Type B pancreatic cell (in vitro differentiated cells): Measurements from ENCODE around the gene COL6A3. TPM values are rescaled to one million over a fixed set of nuclear protein-coding genes. Genes with fewer than 3 reads are reported as not detected.

Experiments used
- DNase-seq: peaks from one replicate; pipeline ENCODE4 v3.0.0; 2021; ENCODE audit warnings: mixed read lengths; ENCODE audit not compliant: unreplicated experiment; ENCODE audit errors: extremely low spot score
- H3K27ac Mint-ChIP-seq: 2 replicates; pipeline ENCODE4 v1.8.0; 2021; ENCODE audit warnings: mild to moderate bottlenecking, mixed read lengths
- H3K27me3 Mint-ChIP-seq: 2 replicates; pipeline ENCODE4 v1.8.0; 2021; ENCODE audit warnings: mixed read lengths
- H3K36me3 Mint-ChIP-seq: 2 replicates; pipeline ENCODE4 v1.8.0; 2021; ENCODE audit warnings: mixed read lengths
- H3K4me1 Mint-ChIP-seq: one replicate; pipeline ENCODE4 v1.8.0; 2021; ENCODE audit warnings: mixed read lengths; ENCODE audit not compliant: unreplicated experiment
- H3K4me3 Mint-ChIP-seq: 2 replicates; pipeline ENCODE4 v1.8.0; 2021; ENCODE audit warnings: mild to moderate bottlenecking, mixed read lengths
- H3K9me3 Mint-ChIP-seq: 2 replicates; pipeline ENCODE4 v1.8.0; 2021; ENCODE audit warnings: mixed read lengths
- CTCF ChIP-seq: fragments of 200-600 bp; sonication (generic); conservative IDR thresholded peaks from 2 replicates; pipeline ENCODE4 v1.5.0; 2021; ENCODE audit warnings: antibody characterized with exemption, mild to moderate bottlenecking
- total RNA-seq: library from RNA; stranded (reverse); gene quantifications from 2 replicates; pipeline ENCODE4 v1.2.1, GENCODE V29; 2021; ENCODE audit warnings: low replicate concordance

COL6A3 gene
- total RNA-seq, 1 donor from 2014 or later: 157 TPM

- peaks cover 5% of the 10 kb centered on the region for H3K9me3 Mint-ChIP-seq
Measured at GRCh38 chr2:237408335-237409000, 5.5 kb downstream of the COL6A3 start.

GRCh38 chr2:237407700-237408099, 6.3 kb downstream of the COL6A3 start:
- peaks cover 40% of the 10 kb centered on the region for H3K27me3 Mint-ChIP-seq
- TF ChIP-seq CTCF: no peak
- H3K36me3 Mint-ChIP-seq: no peaks in the 10 kb centered on the region
- H3K27ac Mint-ChIP-seq: no peak overlapping the region
- H3K4me1 Mint-ChIP-seq: peaks cover 32% of the 10 kb centered on the region
- no peak overlapping the region for H3K4me3 Mint-ChIP-seq
- no peak for DNase-seq
- H3K9me3 Mint-ChIP-seq: peaks cover 5% of the 10 kb centered on the region

More at GRCh38 chr2:237408335-237409000, 5.5 kb downstream of the COL6A3 start:
- H3K4me1 Mint-ChIP-seq: peaks cover 24% of the 10 kb centered on the region
- no peak for TF ChIP-seq CTCF
- H3K27me3 Mint-ChIP-seq: peaks cover 38% of the 10 kb centered on the region
- no peak for DNase-seq
- H3K36me3 Mint-ChIP-seq: no peaks in the 10 kb centered on the region
- H3K27ac Mint-ChIP-seq: no peak overlapping the region
- no peak overlapping the region for H3K4me3 Mint-ChIP-seq

GRCh38 chr2:237406371-237406895, 7.5 kb downstream of the COL6A3 start:
- no peak for TF ChIP-seq CTCF
- H3K4me1 Mint-ChIP-seq: peaks cover 32% of the 10 kb centered on the region
- peaks cover 41% of the 10 kb centered on the region for H3K27me3 Mint-ChIP-seq
- peaks cover 5% of the 10 kb centered on the region for H3K9me3 Mint-ChIP-seq
- no peak overlapping the region for H3K4me3 Mint-ChIP-seq
- H3K27ac Mint-ChIP-seq: no peak overlapping the region
- DNase-seq: no peak
- H3K36me3 Mint-ChIP-seq: no peaks in the 10 kb centered on the region

GRCh38 chr2:237405605-237406004, 8.4 kb downstream of the COL6A3 start:
- Mint-ChIP-seq H3K27me3 (peaks cover 37% of the 10 kb centered on the region), H3K4me1 (peaks cover 33% of the 10 kb centered on the region), H3K36me3 (no peaks in the 10 kb centered on the region), H3K9me3 (peaks cover 5% of the 10 kb centered on the region), H3K4me3 (no peak overlapping the region), H3K27ac (no peak overlapping the region)
- DNase-seq: no peak
- no peak for TF ChIP-seq CTCF

- H3K4me1 Mint-ChIP-seq: peaks cover 37% of the 10 kb centered on the region
- no peak overlapping the region for H3K27ac Mint-ChIP-seq
- DNase-seq: no peak
- peaks cover 5% of the 10 kb centered on the region for H3K9me3 Mint-ChIP-seq
- H3K36me3 Mint-ChIP-seq: no peaks in the 10 kb centered on the region
- H3K27me3 Mint-ChIP-seq: peaks cover 37% of the 10 kb centered on the region
- H3K4me3 Mint-ChIP-seq: no peak overlapping the region
- no peak for TF ChIP-seq CTCF
Measured at GRCh38 chr2:237405006-237405559, 8.9 kb downstream of the COL6A3 start.
